ENCODE results near the gene DNAH14. TPM values are rescaled to one million over a fixed set of nuclear protein-coding genes. Genes with fewer than 3 reads are reported as not detected.

DNAH14 gene
- total RNA-seq, 4 donors from 2014 or later: under 0.01 to 142 (median 4.1) TPM

- no peaks in the 10 kb centered on the region for H3K36me3 ChIP-seq
- intact Hi-C loops (cut with DNase I; ENCODE audit: low total_unique reads): no loop called here
- no peaks in the 10 kb centered on the region for H3K27me3 ChIP-seq
- TF ChIP-seq CTCF (IDR thresholded peaks at IDR 0.05): no peak
- TF ChIP-seq POLR2A (IDR thresholded peaks at IDR 0.05): no peak
- no peak for DNase-seq
- no peaks in the 10 kb centered on the region for H3K9me3 ChIP-seq
- H3K27ac ChIP-seq: no peak overlapping the region
- H3K4me3 ChIP-seq: no peak overlapping the region
- no peaks in the 10 kb centered on the region for H3K4me1 ChIP-seq
Observed at GRCh38 chr1:225410036-225410435, 480.6 kb downstream of the DNAH14 start.

- DNase-seq: no peak
- no peaks in the 10 kb centered on the region for H3K27me3 ChIP-seq
- TF ChIP-seq POLR2A (IDR thresholded peaks at IDR 0.05): no peak
- no peak for TF ChIP-seq CTCF (IDR thresholded peaks at IDR 0.05)
- H3K4me3 ChIP-seq: no peak overlapping the region
- H3K36me3 ChIP-seq: no peaks in the 10 kb centered on the region
- no peaks in the 10 kb centered on the region for H3K9me3 ChIP-seq
- no peaks in the 10 kb centered on the region for H3K4me1 ChIP-seq
- intact Hi-C loops (cut with DNase I; ENCODE audit: low total_unique reads): no loop called here
- no peak overlapping the region for H3K27ac ChIP-seq
Observed at GRCh38 chr1:225412321-225412720, 482.8 kb downstream of the DNAH14 start.

- H3K27ac ChIP-seq: no peak overlapping the region
- TF ChIP-seq CTCF (IDR thresholded peaks at IDR 0.05): no peak
- no peak for TF ChIP-seq POLR2A (IDR thresholded peaks at IDR 0.05)
- H3K36me3 ChIP-seq: no peaks in the 10 kb centered on the region
- H3K4me3 ChIP-seq: no peak overlapping the region
- no peaks in the 10 kb centered on the region for H3K27me3 ChIP-seq
- H3K4me1 ChIP-seq: no peaks in the 10 kb centered on the region
- H3K9me3 ChIP-seq: no peaks in the 10 kb centered on the region
- no peak for DNase-seq
- intact Hi-C loops (cut with DNase I; ENCODE audit: low total_unique reads): no loop called here
Observed at GRCh38 chr1:225412803-225413351, 483.4 kb downstream of the DNAH14 start.

- H3K4me3 ChIP-seq: no peak overlapping the region
- no peaks in the 10 kb centered on the region for H3K4me1 ChIP-seq
- no peak for TF ChIP-seq POLR2A (IDR thresholded peaks at IDR 0.05)
- TF ChIP-seq CTCF (IDR thresholded peaks at IDR 0.05): no peak
- H3K36me3 ChIP-seq: no peaks in the 10 kb centered on the region
- H3K27me3 ChIP-seq: no peaks in the 10 kb centered on the region
- intact Hi-C loops (cut with DNase I; ENCODE audit: low total_unique reads): no loop called here
- no peak for DNase-seq
- no peak overlapping the region for H3K27ac ChIP-seq
- no peaks in the 10 kb centered on the region for H3K9me3 ChIP-seq
Observed at GRCh38 chr1:225413708-225414375, 484.4 kb downstream of the DNAH14 start.

GRCh38 chr1:225415307-225415706 is 485.8 kb downstream of the DNAH14 start:
- no peak for DNase-seq
- Histone ChIP-seq H3K36me3 (no peaks in the 10 kb centered on the region), H3K27me3 (no peaks in the 10 kb centered on the region), H3K4me1 (no peaks in the 10 kb centered on the region), H3K4me3 (no peak overlapping the region), H3K9me3 (no peaks in the 10 kb centered on the region), H3K27ac (no peak overlapping the region)
- TF ChIP-seq CTCF (IDR thresholded peaks at IDR 0.05): no peak
- TF ChIP-seq POLR2A (IDR thresholded peaks at IDR 0.05): no peak
- intact Hi-C loops (cut with DNase I; ENCODE audit: low total_unique reads): no loop called here

Data from uterus (tissue), 4 donors.